HG03196 (cell line): ENCODE measurements around the gene RSPH10B2.
"Not testable (repeated sequence)": the region's sequence is repeated elsewhere in the genome, so short reads cannot be mapped to it uniquely, and the experiment has no call there.

Source experiments
- ATAC-seq: cut with Tn5 transposase; IDR thresholded peaks from one replicate; pipeline ENCODE4 v1.9.1; 2021; ENCODE audit not compliant: unreplicated experiment

RSPH10B2 gene

GRCh38 chr7:6837081-6837480 is 83.2 kb downstream of the RSPH10B2 start:
- not testable (repeated sequence) for ATAC-seq

- not testable (repeated sequence) for ATAC-seq
These were observed 88.5 kb downstream of the RSPH10B2 start for GRCh38 chr7:6842278-6842921.

GRCh38 chr7:6843092-6843491 is 89.2 kb downstream of the RSPH10B2 start:
- ATAC-seq, result not testable (repeated sequence)

- ATAC-seq, result not testable (repeated sequence)
These were observed 89.8 kb downstream of the RSPH10B2 start for GRCh38 chr7:6843654-6844053.

- not testable (repeated sequence) for ATAC-seq
These were observed 92.1 kb downstream of the RSPH10B2 start for GRCh38 chr7:6845971-6846449.

- ATAC-seq, result not testable (repeated sequence)
These were observed 93.8 kb downstream of the RSPH10B2 start for GRCh38 chr7:6847751-6848150.
